ENCODE measurements around the gene ANKS1A.

GRCh38 chr6:34888874-34889555 lies at the start of gene ANKS1A:
- TF ChIP-seq, protein P1, sequence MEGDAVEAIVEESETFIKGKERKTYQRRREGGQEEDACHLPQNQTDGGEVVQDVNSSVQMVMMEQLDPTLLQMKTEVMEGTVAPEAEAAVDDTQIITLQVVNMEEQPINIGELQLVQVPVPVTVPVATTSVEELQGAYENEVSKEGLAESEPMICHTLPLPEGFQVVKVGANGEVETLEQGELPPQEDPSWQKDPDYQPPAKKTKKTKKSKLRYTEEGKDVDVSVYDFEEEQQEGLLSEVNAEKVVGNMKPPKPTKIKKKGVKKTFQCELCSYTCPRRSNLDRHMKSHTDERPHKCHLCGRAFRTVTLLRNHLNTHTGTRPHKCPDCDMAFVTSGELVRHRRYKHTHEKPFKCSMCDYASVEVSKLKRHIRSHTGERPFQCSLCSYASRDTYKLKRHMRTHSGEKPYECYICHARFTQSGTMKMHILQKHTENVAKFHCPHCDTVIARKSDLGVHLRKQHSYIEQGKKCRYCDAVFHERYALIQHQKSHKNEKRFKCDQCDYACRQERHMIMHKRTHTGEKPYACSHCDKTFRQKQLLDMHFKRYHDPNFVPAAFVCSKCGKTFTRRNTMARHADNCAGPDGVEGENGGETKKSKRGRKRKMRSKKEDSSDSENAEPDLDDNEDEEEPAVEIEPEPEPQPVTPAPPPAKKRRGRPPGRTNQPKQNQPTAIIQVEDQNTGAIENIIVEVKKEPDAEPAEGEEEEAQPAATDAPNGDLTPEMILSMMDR (IDR thresholded peaks at IDR 0.05; ENCODE audit: low read depth, low read length, poor library complexity, severe bottlenecking) = no peak
- TF ChIP-seq EZH2phosphoT487 (IDR thresholded peaks at IDR 0.05; ENCODE audit: borderline replicate concordance, low read length) = no peak
